Measurements from ENCODE around the gene SLC25A30. TPM values are rescaled to one million over a fixed set of nuclear protein-coding genes. Genes with fewer than 3 reads are reported as not detected.

Gene SLC25A30
- total and polyA plus RNA-seq, 9 of the 15 experiments (the other 6 are each of a cell fraction or from before 2014, with no cell fraction given), result 1.1 to 11.1 (median 5.6) TPM

DNA sequence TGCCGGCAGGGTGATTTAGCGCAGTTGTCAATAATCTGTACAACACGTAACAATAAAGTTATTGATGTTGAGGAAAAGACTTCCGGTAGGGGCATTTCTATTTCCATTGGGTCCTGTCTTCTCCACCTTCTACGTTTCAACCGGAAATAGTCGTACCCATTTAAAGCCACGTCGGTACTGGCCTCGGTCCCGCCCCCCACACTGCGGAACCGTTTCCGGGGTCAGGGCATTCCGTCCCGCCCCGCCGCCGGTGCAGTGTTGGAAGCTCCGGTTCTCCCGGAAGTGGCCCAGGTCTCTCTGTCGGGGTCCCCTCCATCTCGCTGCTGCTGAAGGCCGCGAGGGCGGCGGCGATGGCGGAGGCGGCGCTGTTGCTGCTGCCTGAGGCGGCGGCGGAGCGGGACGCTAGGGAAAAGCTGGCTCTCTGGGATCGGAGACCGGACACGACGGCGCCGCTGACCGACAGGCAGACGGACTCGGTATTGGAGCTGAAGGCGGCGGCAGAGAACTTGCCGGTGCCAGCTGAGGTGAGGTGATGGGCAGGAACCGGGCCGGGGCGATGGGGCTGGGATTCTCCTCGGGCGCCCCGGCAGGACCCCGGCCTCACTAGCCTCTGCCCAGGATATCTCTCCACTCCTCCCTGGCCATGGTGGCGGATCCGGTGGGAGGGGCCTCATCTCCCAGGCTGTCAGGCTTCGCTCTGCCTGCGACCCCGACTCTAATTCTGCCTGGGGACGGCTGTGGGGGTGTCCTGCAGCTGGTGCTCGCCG is 46.7 kb upstream of the SLC25A30 start, which contains the start of gene COG3 (continued):
- peak; percentile 77 for TF ChIP-seq ZFX (CRISPR knock-in tag; IDR thresholded peaks at IDR 0.05)
- peak; percentile 98 for TF ChIP-seq NR2C2 (CRISPR knock-in tag; IDR thresholded peaks at IDR 0.05)
- peak; percentile 100 for TF ChIP-seq NR2C2 (tag; IDR thresholded peaks at IDR 0.05)
- TF ChIP-seq FOS (IDR thresholded peaks at IDR 0.05; ENCODE audit: extremely low read depth, insufficient read length), result no peak
- TF ChIP-seq ZNF764 (CRISPR knock-in tag; IDR thresholded peaks at IDR 0.05; ENCODE audit: low read depth), result no peak
- TF ChIP-seq, protein P1, sequence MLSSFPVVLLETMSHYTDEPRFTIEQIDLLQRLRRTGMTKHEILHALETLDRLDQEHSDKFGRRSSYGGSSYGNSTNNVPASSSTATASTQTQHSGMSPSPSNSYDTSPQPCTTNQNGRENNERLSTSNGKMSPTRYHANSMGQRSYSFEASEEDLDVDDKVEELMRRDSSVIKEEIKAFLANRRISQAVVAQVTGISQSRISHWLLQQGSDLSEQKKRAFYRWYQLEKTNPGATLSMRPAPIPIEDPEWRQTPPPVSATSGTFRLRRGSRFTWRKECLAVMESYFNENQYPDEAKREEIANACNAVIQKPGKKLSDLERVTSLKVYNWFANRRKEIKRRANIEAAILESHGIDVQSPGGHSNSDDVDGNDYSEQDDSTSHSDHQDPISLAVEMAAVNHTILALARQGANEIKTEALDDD (IDR thresholded peaks at IDR 0.05), result no peak
- TF ChIP-seq TAL1 (IDR thresholded peaks at IDR 0.05), result no peak
- no peak for TF ChIP-seq ZNF263 (CRISPR knock-in tag; IDR thresholded peaks at IDR 0.05; ENCODE audit: borderline replicate concordance)
- TF ChIP-seq YBX1 (IDR thresholded peaks at IDR 0.05), result no peak
- no peak for TF ChIP-seq ZNF551 (CRISPR knock-in tag; IDR thresholded peaks at IDR 0.05)
- no peak for TF ChIP-seq HSF4 (CRISPR knock-in tag; IDR thresholded peaks at IDR 0.05; ENCODE audit: borderline replicate concordance)
- TF ChIP-seq, protein P2, sequence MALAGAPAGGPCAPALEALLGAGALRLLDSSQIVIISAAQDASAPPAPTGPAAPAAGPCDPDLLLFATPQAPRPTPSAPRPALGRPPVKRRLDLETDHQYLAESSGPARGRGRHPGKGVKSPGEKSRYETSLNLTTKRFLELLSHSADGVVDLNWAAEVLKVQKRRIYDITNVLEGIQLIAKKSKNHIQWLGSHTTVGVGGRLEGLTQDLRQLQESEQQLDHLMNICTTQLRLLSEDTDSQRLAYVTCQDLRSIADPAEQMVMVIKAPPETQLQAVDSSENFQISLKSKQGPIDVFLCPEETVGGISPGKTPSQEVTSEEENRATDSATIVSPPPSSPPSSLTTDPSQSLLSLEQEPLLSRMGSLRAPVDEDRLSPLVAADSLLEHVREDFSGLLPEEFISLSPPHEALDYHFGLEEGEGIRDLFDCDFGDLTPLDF (CRISPR knock-in tag; IDR thresholded peaks at IDR 0.05), result no peak
- peak; percentile 68; the same call in 1 of the 2 replicates for TF ChIP-seq MTA2 (IDR thresholded peaks at IDR 0.05; ENCODE audit: low read depth)
- TF ChIP-seq, protein P3, sequence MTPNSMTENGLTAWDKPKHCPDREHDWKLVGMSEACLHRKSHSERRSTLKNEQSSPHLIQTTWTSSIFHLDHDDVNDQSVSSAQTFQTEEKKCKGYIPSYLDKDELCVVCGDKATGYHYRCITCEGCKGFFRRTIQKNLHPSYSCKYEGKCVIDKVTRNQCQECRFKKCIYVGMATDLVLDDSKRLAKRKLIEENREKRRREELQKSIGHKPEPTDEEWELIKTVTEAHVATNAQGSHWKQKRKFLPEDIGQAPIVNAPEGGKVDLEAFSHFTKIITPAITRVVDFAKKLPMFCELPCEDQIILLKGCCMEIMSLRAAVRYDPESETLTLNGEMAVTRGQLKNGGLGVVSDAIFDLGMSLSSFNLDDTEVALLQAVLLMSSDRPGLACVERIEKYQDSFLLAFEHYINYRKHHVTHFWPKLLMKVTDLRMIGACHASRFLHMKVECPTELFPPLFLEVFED (CRISPR knock-in tag; conservative IDR thresholded peaks at IDR 0.05), result no peak
- TF ChIP-seq CREB3 (tag; conservative IDR thresholded peaks at IDR 0.05; ENCODE audit: low read depth), result peak; percentile 61; the same call in 1 of the 2 replicates
- TF ChIP-seq POLR2B (IDR thresholded peaks at IDR 0.05; ENCODE audit: low read depth, partially characterized antibody), result peak; percentile 70
- no peak for TF ChIP-seq SMARCE1 (IDR thresholded peaks at IDR 0.05)
- TF ChIP-seq CSDE1 (IDR thresholded peaks at IDR 0.05), result no peak
- TF ChIP-seq THRA (IDR thresholded peaks at IDR 0.05), result no peak
- no peak for TF ChIP-seq SAFB2 (IDR thresholded peaks at IDR 0.05; ENCODE audit: borderline replicate concordance, low read depth, low read length, severe bottlenecking)
- no peak for TF ChIP-seq NR1H2 (CRISPR knock-in tag; IDR thresholded peaks at IDR 0.05)
- TF ChIP-seq SIRT6 (IDR thresholded peaks at IDR 0.05; ENCODE audit: low read depth, low read length), result no peak

Data from K562 (cell line).